Left ventricle myocardium inferior (tissue), 1 donor: ENCODE measurements around the gene OAS1. TPM values are rescaled to one million over a fixed set of nuclear protein-coding genes. Genes with fewer than 3 reads are reported as not detected.

Source experiments
- DNase-seq: peaks from one replicate; pipeline ENCODE4 v3.0.0-alpha.2; 2020
- H3K27ac ChIP-seq: fragments of 200-600 bp; replicated peaks from 2 replicates; pipeline ENCODE4 v1.8.0; 2021
- H3K27me3 ChIP-seq: fragments of 200-600 bp; 2 replicates; pipeline ENCODE4 v1.8.0; 2021; ENCODE audit warnings: low read depth
- H3K36me3 ChIP-seq: fragments of 200-600 bp; 2 replicates; pipeline ENCODE4 v1.8.0; 2021
- H3K4me1 ChIP-seq: fragments of 200-600 bp; 2 replicates; pipeline ENCODE4 v1.8.0; 2021
- H3K4me3 ChIP-seq: fragments of 200-600 bp; 2 replicates; pipeline ENCODE4 v1.8.0; 2021; ENCODE audit warnings: mild to moderate bottlenecking, moderate library complexity
- H3K9me3 ChIP-seq: fragments of 200-600 bp; replicated peaks from 2 replicates; pipeline ENCODE4 v1.8.0; 2021
- CTCF ChIP-seq: fragments of 200-600 bp; IDR thresholded peaks from 2 replicates; pipeline ENCODE4 v1.8.0; 2021; ENCODE audit warnings: antibody characterized with exemption, mild to moderate bottlenecking, borderline replicate concordance
- intact Hi-C: fragments of 100-400 bp; cut with micrococcal nuclease; formaldehyde crosslinking; loops from one replicate; pipeline ENCODE4 v1.11.0; 2022
- total RNA-seq: library from RNA; stranded (reverse); fragmentation: NEBNext Ultra II Directional; extraction: Animal tissue kit (Norgen Biotek cat#: 25700); gene quantifications from one replicate; pipeline ENCODE4 v1.2.1, GENCODE V29; 2021
- donor health status: DM: no; HTN: yes; CAD: no; lungs with severe emphysema.

Gene OAS1
- total RNA-seq, 1 donor from 2014 or later = 4.8 TPM

- TF ChIP-seq CTCF = no peak
- intact Hi-C loops = no loop called here
- Histone ChIP-seq H3K9me3 (no peaks in the 10 kb centered on the region), H3K27ac (no peak overlapping the region), H3K36me3 (peaks cover 46% of the 10 kb centered on the region), H3K27me3 (peaks cover 5% of the 10 kb centered on the region), H3K4me1 (peaks cover 13% of the 10 kb centered on the region), H3K4me3 (no peak overlapping the region)
- DNase-seq = no peak
These were observed 61.1 kb downstream of the OAS1 start for GRCh38 chr12:112967858-112968257.

Other genes starting within 250 kb of the OAS1 start
- gene RPH3A, start 115.2 kb upstream of the OAS1 start, total RNA-seq = not detected
- gene OAS3, start 31.5 kb downstream of the OAS1 start, total RNA-seq = 5.4 TPM
- 4.8 TPM for gene OAS2, start 71.6 kb downstream of the OAS1 start, total RNA-seq
- gene DTX1, start 149.8 kb downstream of the OAS1 start, total RNA-seq = 1.5 TPM
- not detected for gene RASAL1, start 228.8 kb downstream of the OAS1 start, total RNA-seq
- not detected for gene CFAP73, start 242.8 kb downstream of the OAS1 start, total RNA-seq